NCI-H1105 treated with DMSO at 0.1 percent for 48 hours (cell line): ENCODE data around the gene DVL2.
"Not testable (repeated sequence)": the region's sequence is repeated elsewhere in the genome, so short reads cannot be mapped to it uniquely, and the experiment has no call there.

ENCODE experiments used
- DNase-seq: peaks from one replicate; lab custom pipeline; 2025; lab: John Stamatoyannopoulos, UW

DVL2 gene

DNA sequence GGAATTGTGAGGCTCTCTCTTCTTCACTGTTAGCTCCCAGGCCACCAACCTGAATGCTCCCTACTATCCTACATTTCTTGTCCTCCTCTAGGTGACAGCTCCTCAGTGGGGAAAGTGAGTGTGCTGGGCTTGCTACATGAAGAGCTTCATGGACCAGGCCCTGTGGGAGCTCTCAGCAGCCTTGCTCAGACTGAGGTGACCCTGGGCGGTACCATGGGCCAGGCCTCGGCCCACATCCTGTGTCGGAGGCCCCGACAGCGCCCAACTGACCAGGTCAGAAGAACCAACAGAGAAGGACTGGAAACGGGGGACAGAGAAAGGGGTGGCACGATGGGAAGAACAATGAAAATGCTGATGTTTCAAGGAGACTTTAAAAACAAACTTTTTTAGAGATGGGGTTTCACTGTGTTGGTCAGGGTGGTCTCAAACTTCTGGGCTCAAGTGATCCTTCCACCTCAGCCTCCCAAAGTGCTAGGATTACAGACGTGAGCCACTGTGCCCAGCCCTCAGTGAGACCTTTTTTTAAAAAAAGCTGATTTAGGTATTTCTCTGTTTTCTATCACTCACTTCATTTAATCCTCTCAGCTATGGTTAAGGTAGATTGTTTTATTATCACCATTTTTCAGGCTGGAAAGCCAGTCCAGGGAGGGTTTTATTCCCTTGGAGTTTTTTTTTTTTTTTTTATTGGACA is 22.6 kb upstream of the DVL2 start:
- DNase-seq = no peak

DNA sequence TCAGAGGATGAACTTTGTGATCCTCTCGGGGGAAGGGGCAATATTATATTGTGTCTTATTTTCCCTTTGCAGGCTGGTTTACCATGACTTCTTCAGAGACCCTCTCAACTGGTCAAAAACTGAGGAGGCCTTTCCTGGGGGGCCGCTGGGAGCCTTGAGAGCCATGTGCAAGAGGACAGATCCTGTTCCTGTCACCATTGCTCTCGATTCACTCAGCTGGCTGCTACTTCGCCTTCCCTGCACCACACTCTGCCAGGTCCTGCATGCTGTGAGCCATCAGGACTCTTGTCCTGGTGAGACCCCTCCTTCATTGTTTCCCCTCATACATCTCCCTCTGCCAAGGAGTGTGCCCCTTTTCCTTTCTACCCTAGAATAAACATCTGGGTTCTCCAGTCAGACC is 20.2 kb upstream of the DVL2 start:
- no peak for DNase-seq

- no peak for DNase-seq
Measured at GRCh38 chr17:7253082-7253481, 18.8 kb upstream of the DVL2 start.

GRCh38 chr17:7252176-7253043 is 18.1 kb upstream of the DVL2 start, which contains the start of gene ELP5:
ELP5 (plus strand) TSS chr17:7252215; CDS start chr17:7252551, 336 bp downstream.
- peak; percentile 96 for DNase-seq

DNA sequence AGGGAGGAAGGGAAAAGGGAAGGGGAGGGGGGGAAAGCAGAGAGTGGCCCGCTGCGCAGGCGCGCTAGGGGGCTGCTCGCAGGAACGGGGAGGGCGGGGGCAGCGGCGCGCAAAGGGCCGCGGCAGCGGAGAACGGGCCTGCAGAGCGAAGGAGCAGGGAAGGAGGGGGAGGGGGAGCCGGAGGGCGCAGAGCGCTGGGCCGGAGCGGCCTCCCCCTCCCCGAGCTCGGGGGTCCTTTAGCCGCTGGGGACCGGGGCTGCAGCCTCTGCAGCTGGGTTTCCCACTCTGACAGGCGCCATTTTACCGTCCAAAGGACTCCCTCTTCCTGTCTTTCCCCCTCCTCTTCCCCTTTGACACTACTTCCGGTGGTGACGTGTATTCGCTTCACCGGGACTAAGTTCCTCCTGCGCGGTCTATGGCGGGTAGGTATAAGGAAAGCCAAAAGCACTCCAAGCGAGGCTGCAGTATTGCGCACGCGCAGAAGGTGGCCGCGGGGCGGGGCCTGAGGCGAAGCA is 17.4 kb upstream of the DVL2 start, which contains the start of gene CTDNEP1:
TSS of gene CTDNEP1 (minus strand) at position 74 of the 515 bp plus-strand sequence. CDS start 438 bp downstream, outside the sequence.
- peak; percentile 100 for DNase-seq

- DNase-seq = no peak
Measured at GRCh38 chr17:7250695-7251627, 16.6 kb upstream of the DVL2 start.

DNA sequence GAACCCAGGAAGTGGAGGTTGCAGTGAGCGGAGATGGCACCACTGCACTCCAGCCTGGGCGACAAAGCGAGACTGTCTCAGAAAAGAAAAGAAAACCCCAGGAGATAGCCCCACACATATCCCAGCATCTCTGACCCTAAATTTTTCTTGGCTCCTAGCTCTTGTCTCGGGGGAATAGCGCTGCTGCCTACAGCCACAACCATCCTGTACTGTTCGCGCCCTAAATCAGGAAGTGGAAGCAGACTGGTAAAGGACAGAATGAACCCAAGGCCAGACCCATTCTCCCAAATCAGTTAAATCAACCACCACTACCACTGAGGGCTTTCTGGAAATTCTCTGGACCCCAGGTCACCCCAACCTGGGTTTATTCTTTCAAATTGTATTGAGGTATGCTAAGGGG is 15.5 kb upstream of the DVL2 start:
- DNase-seq = no peak

GRCh38 chr17:7249214-7249613 is 14.9 kb upstream of the DVL2 start:
- DNase-seq = no peak

- no peak for DNase-seq
Measured at GRCh38 chr17:7248796-7249195, 14.5 kb upstream of the DVL2 start.

GRCh38 chr17:7246779-7247178 is 12.5 kb upstream of the DVL2 start:
- no peak for DNase-seq

- not testable (repeated sequence) for DNase-seq
Measured at GRCh38 chr17:7243838-7244237, 9.5 kb upstream of the DVL2 start.

GRCh38 chr17:7243453-7243729 is 9.1 kb upstream of the DVL2 start:
- no peak for DNase-seq

DNA sequence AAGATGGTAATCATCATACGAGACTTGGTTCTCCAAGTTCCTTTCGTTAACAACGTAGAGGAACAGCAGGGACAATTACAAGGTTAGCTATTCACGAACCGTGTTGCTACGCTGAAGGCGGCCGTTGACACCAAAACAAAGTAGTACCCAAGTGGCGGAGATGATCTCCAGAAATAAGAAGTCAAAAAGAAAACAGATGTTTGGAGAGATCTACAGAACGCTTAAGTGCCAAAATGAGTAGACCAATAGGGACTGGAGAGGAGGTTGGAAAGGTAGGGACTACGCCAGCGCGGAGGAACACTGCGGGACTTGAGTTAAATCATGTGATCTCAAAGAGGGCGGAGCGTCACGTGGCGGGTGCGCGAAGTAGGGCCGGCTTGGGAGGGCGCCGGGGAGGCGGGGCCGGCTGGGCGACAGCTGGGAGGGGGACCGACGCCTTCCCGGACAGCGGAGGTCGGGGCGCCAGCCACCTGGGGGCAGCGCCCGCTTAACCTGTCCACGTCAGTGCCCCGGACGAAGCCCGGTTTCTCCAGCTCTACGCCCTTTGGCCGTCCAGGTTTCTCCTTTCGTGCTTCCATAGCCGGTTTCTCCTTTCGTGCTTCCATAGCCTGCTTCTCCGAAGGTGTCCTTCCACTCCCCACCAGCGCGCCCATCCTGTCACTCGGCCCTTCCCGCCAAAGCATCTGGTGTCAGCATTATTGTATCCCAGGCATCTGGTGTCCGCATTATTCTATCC is 8.6 kb upstream of the DVL2 start:
- DNase-seq = peak; percentile 96

DNA sequence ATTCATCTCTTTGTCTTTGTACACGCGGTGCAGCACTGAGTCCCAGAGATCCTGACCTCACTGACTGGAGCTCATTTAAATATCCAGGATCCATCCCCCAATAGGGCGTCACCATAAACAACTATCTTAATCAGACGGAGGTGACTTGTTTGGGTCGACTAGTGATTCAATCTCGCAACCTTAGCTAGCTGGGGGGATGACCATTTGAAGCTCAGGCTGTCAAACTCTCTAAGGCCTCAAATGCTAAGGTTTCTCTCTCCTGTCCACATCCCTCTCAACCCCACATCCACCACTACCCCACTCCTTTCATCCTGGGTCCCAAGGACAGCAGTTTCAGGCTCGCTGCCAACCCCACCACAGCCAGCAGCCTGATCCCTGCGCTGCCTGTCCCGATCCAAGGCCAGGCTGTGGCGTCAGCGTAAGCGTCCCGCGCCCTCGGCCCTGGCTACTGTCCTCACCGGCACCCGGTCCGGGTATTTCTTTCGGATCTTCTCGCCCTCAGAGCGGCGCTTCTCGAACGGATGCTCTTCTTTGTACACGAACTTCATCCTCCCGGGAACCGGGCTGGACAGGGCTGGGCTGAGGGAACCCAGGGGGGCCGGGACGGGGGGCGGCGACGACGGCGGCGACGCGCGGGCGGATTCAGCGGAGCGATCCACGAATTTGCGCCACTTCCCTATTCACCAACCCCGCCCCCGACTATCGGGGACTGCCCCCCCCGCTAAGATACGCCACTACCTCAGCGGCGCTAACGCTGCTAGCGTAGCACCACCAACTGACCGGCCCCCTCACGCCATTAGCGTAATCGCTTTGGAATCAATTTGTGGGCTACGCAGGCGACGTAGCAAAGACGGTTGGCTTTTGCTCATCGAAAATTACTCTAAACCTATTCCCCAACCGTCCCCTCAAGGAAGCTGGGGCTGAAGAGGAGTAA is 7.7 kb upstream of the DVL2 start, which contains the start of gene GABARAP:
TSS of gene GABARAP (minus strand) at position 667 of the 934 bp plus-strand sequence. CDS start at position 548, 119 bp downstream.
- peak; percentile 88 for DNase-seq

DNA sequence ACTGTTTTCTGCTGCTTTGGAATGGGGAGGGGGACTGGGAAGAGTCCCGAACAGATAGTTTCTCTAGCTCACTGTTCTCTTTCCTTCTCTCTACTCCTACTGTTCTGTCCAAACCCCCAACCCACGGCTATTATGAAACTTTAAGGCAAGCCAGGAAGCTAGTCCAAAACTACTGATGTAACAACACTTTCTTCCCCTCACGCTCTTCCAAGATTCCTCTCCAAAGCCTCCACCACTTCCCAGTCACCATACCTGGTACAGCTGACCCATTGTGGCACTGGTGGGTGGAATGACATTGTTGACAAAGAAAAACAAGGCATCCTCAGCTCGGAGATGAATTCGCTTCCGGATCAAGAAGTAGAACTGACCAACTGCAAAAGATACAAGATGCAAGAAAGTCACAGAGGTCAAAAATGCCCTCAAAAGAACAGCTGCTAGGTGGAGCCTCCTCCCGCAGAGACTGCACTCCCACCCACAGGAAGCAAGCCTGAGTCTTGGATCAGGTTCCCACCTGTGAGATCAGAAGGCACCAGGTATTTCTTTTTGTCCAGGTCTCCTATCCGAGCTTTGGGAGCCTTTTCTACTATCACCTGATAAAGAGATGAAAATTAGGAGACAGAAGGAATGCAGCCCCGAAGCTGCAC is 6.9 kb upstream of the DVL2 start:
- no peak for DNase-seq

GRCh38 chr17:7240375-7240774 is 6.1 kb upstream of the DVL2 start:
- DNase-seq = no peak

- DNase-seq = peak; percentile 100
Measured at GRCh38 chr17:7239091-7240027, 5.0 kb upstream of the DVL2 start, which contains the start of gene PHF23. PHF23 (minus strand) TSS chr17:7239457; CDS start chr17:7239279, 178 bp downstream.

DNA sequence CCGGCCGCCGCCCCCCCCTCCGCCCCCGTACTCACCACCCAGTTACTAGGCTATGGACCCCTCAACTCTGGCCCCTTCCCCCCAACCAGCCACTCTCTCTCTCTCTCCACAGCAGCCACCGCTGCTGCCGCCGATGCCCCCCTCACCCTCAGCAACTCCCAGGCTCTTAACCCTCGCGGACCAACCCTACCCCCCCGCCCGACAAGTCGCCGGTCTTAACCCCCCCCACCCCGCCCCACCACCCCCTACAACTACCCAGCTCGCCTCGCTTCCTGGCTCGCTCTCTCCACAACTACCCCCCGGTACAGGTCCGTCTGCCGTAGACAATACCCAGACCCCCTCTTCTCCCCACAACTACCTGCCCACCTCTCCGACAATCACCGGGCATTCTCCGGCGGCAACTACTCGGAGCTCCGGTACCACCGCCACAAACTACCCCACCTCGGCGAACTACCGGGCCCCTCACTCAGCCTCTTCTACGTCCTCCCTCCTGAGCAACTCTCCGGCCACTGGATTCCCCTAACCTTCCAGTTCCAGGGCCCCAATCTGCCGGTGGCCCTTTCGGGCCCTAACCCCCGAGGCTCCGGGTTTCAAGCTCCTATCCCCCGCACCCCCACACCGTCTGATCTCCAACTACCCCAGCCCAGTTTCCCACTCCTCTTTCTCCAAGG is 4.2 kb upstream of the DVL2 start:
- no peak for DNase-seq
